IMR-90 (cell line): ENCODE measurements around the gene IL31RA. TPM values are rescaled to one million over a fixed set of nuclear protein-coding genes. Genes with fewer than 3 reads are reported as not detected.
A peak's percentile ranks its signal among the peaks of the same experiment; 100 is the strongest.

Source experiments
- ATAC-seq: fragments of 200-7000 bp; cut with Tn5 transposase; 2 replicates; pipeline ENCODE4 v1.9.1; 2020; ENCODE audit warnings: low read depth, mild to moderate bottlenecking, moderate library complexity
- BruUV-seq: library from RNA; stranded (reverse); fragments of 400-500 nt; replicated peaks from 2 replicates; lab custom pipeline; 2021; lab: Mats Ljungman, UMichigan
- CTCF ChIA-PET: fragments of 300-600 bp; formaldehyde crosslinking; extraction: SDS; loops from one replicate; lab custom pipeline; 2021; ENCODE audit warnings: antibody characterized with exemption; lab: Yijun Ruan, JAX
- POLR2A ChIA-PET: fragments of 300-600 bp; sonication (Branson Sonifier 250); formaldehyde crosslinking; loops from one replicate; lab custom pipeline; 2022; ENCODE audit warnings: antibody characterized with exemption; ENCODE audit not compliant: unreplicated experiment; lab: Charles Lee
- DNase-seq: peaks from one replicate; pipeline ENCODE4 v3.0.0; 2013
- H2AFZ ChIP-seq: replicated peaks from 2 replicates; pipeline ENCODE3; 2013; ENCODE audit warnings: low read length, mild to moderate bottlenecking; ENCODE audit not compliant: poor library complexity
- H2AK5ac ChIP-seq: 2 replicates; pipeline ENCODE4 v1.6.1; 2013; ENCODE audit warnings: low read depth, low read length, inconsistent platforms
- H2AK9ac ChIP-seq: replicated peaks from 2 replicates; pipeline ENCODE3; 2013; ENCODE audit warnings: mild to moderate bottlenecking, low read depth, low read length, moderate library complexity; ENCODE audit not compliant: poor library complexity
- H2BK120ac ChIP-seq: 2 replicates; pipeline ENCODE4 v1.6.1; 2013; ENCODE audit warnings: low read depth, low read length, inconsistent platforms
- H2BK15ac ChIP-seq: 3 replicates; pipeline ENCODE4 v1.6.1; 2013; ENCODE audit warnings: low read depth, low read length, inconsistent platforms
- H2BK20ac ChIP-seq: 2 replicates; pipeline ENCODE4 v1.6.1; 2013; ENCODE audit warnings: low read depth, mild to moderate bottlenecking, inconsistent platforms, low read length, moderate library complexity
- H2BK5ac ChIP-seq: 2 replicates; pipeline ENCODE4 v1.6.1; 2013; ENCODE audit warnings: mild to moderate bottlenecking, low read depth, low read length, inconsistent platforms; ENCODE audit not compliant: poor library complexity, severe bottlenecking
- H3K14ac ChIP-seq: replicated peaks from 2 replicates; pipeline ENCODE4 v1.6.1; 2013; ENCODE audit warnings: low read depth, low read length, inconsistent platforms
- H3K18ac ChIP-seq: 2 replicates; pipeline ENCODE4 v1.6.1; 2013; ENCODE audit warnings: low read depth, low read length, control low read depth
- H3K23ac ChIP-seq: 2 replicates; pipeline ENCODE4 v1.6.1; 2013; ENCODE audit warnings: low read depth, low read length, inconsistent platforms
- H3K27ac ChIP-seq: 2 replicates; pipeline ENCODE4 v1.5.1; 2013; ENCODE audit warnings: mild to moderate bottlenecking, control low read depth, low read length; ENCODE audit not compliant: insufficient read depth
- H3K27me3 ChIP-seq: 2 replicates; pipeline ENCODE4 v1.6.1; 2013; ENCODE audit warnings: low read length; ENCODE audit not compliant: control insufficient read depth, insufficient read depth
- H3K36me3 ChIP-seq: 2 replicates; pipeline ENCODE4 v1.6.1; 2013; ENCODE audit warnings: low read length, mixed read lengths; ENCODE audit not compliant: control insufficient read depth, insufficient read depth
- H3K4ac ChIP-seq: 2 replicates; pipeline ENCODE4 v1.6.1; 2013; ENCODE audit warnings: low read depth, low read length, inconsistent platforms
- H3K4me1 ChIP-seq: 2 replicates; pipeline ENCODE4 v1.6.1; 2013; ENCODE audit warnings: low read length, mixed read lengths; ENCODE audit not compliant: control insufficient read depth, insufficient read depth
- H3K4me2 ChIP-seq: 2 replicates; pipeline ENCODE4 v1.6.1; 2013; ENCODE audit warnings: low read depth, mild to moderate bottlenecking, control low read depth, low read length, moderate library complexity
- H3K4me3 ChIP-seq: 2 replicates; pipeline ENCODE4 v1.5.1; 2013; ENCODE audit warnings: low read depth, mild to moderate bottlenecking, control low read depth, low read length, moderate library complexity; ENCODE audit not compliant: insufficient read depth
- H3K56ac ChIP-seq: 2 replicates; pipeline ENCODE4 v1.6.1; 2013; ENCODE audit warnings: low read length, inconsistent platforms; ENCODE audit not compliant: insufficient read depth; ENCODE audit errors: extremely low read depth
- H3K79me1 ChIP-seq, 2 experiments: 2 replicates each; pipeline ENCODE4 v1.6.1; 2013; ENCODE audit warnings: low read length in 2 of 2, inconsistent platforms in 1 of 2, low read depth in 1 of 2
- H3K9ac ChIP-seq: 2 replicates; pipeline ENCODE4 v1.6.1; 2013; ENCODE audit warnings: low read depth, low read length, control low read depth
- H3K9me1 ChIP-seq: 2 replicates; pipeline ENCODE4 v1.6.1; 2013; ENCODE audit warnings: low read length, inconsistent platforms; ENCODE audit not compliant: insufficient read depth
- H3K9me3 ChIP-seq: 2 replicates; pipeline ENCODE4 v1.6.1; 2013; ENCODE audit warnings: low read length; ENCODE audit not compliant: control insufficient read depth, insufficient read depth
- H4K20me1 ChIP-seq: 2 replicates; pipeline ENCODE4 v1.6.1; 2013; ENCODE audit warnings: low read length, inconsistent platforms; ENCODE audit not compliant: insufficient read depth
- H4K5ac ChIP-seq: 2 replicates; pipeline ENCODE4 v1.6.1; 2013; ENCODE audit warnings: mild to moderate bottlenecking, low read depth, low read length, control low read depth
- H4K8ac ChIP-seq, 2 experiments: 2 replicates each; pipeline ENCODE4 v1.6.1; 2013; ENCODE audit warnings: low read depth in 2 of 2, low read length in 2 of 2, control low read depth in 1 of 2, inconsistent platforms in 1 of 2
- H4K91ac ChIP-seq: 2 replicates; pipeline ENCODE4 v1.6.1; 2013; ENCODE audit warnings: low read depth, low read length, inconsistent platforms; ENCODE audit not compliant: insufficient read depth
- BHLHE40 ChIP-seq: fragments of 150-350 bp; IDR thresholded peaks from 2 replicates; pipeline ENCODE4 v1.6.1; 2016; ENCODE audit warnings: mild to moderate bottlenecking, low read depth, low read length
- CHD1 ChIP-seq: IDR thresholded peaks from 2 replicates; pipeline ENCODE4 v1.6.1; 2012; ENCODE audit warnings: low read depth, low read length, improper control_type of control experiment
- MAFK ChIP-seq: IDR thresholded peaks from 2 replicates; pipeline ENCODE4 v1.6.1; 2012; ENCODE audit warnings: low read depth, low read length, improper control_type of control experiment
- MAZ ChIP-seq: IDR thresholded peaks from 2 replicates; pipeline ENCODE4 v1.6.1; 2012; ENCODE audit warnings: low read depth, mild to moderate bottlenecking, low read length, improper control_type of control experiment, moderate library complexity, borderline replicate concordance
- MXI1 ChIP-seq: IDR thresholded peaks from 2 replicates; pipeline ENCODE4 v1.6.1; 2012; ENCODE audit warnings: low read depth, mild to moderate bottlenecking, low read length, moderate library complexity, borderline replicate concordance
- RAD21 ChIP-seq: IDR thresholded peaks from 2 replicates; pipeline ENCODE4 v1.6.1; 2012; ENCODE audit warnings: low read length, improper control_type of control experiment
- RCOR1 ChIP-seq: IDR thresholded peaks from 2 replicates; pipeline ENCODE4 v1.6.1; 2012; ENCODE audit warnings: mild to moderate bottlenecking, low read length, improper control_type of control experiment; ENCODE audit not compliant: insufficient replicate concordance
- RFX5 ChIP-seq: IDR thresholded peaks from 2 replicates; pipeline ENCODE4 v1.8.0; 2012; ENCODE audit warnings: low read depth, mild to moderate bottlenecking, low read length, moderate library complexity
- WGBS, 2 experiments: methylation state at CpG; one replicate each; pipeline versions ENCODE4 v1.1.5 to v1.1.7; 2013; ENCODE audit warnings: missing lambda C conversion rate in 2 of 2; ENCODE audit not compliant: insufficient read length in 1 of 2; ENCODE audit errors: extremely low coverage in 2 of 2; 5-methylcytosine and 5-hydroxymethylcytosine counted together
- dilution Hi-C: fragments of 300-500 bp; cut with HindIII; formaldehyde crosslinking; loops from one replicate; pipeline ENCODE4 v1.14.3; 2018; ENCODE audit warnings: low sequenced_read_pairs; ENCODE audit not compliant: unreplicated experiment
- in situ Hi-C: fragments of 300-500 bp; cut with MboI; formaldehyde crosslinking; loops from 3 replicates; pipeline ENCODE4 v1.14.3; 2019; ENCODE audit warnings: low sequenced_read_pairs, inconsistent platforms, mixed read lengths
- intact Hi-C: fragments of 100-400 bp; cut with micrococcal nuclease; formaldehyde crosslinking; loops from 2 replicates; pipeline ENCODE4 v1.10.0; 2022
- polyA plus RNA-seq, 3 experiments: library from polyadenylated mRNA; depleted of rRNA; stranded (reverse); fragments of >200 nt; gene quantifications; 2 replicates each; pipeline ENCODE4 v1.2.3, GENCODE V29; 2012; ENCODE audit warnings: low replicate concordance in 1 of 3
- total RNA-seq: library from RNA; depleted of rRNA; stranded (reverse); fragments of >200 nt; gene quantifications from 2 replicates; pipeline ENCODE4 v1.2.3, GENCODE V29; 2012
- TF ChIP-seq, protein P1 (sequence below): fragments of 150-350 bp; IDR thresholded peaks from 2 replicates; pipeline ENCODE4 v1.6.1; 2016; ENCODE audit warnings: low read depth, mild to moderate bottlenecking, low read length, moderate library complexity, borderline replicate concordance
- TF ChIP-seq, protein P2 (sequence below): conservative IDR thresholded peaks from 2 replicates; pipeline ENCODE4 v1.5.1; 2012; ENCODE audit warnings: mild to moderate bottlenecking, low read depth, low read length, improper control_type of control experiment

The IL31RA gene
- total and polyA plus RNA-seq, 2 of the 4 experiments (the other 2 are of a cell fraction): 0.39 to 0.90 TPM

DNA sequence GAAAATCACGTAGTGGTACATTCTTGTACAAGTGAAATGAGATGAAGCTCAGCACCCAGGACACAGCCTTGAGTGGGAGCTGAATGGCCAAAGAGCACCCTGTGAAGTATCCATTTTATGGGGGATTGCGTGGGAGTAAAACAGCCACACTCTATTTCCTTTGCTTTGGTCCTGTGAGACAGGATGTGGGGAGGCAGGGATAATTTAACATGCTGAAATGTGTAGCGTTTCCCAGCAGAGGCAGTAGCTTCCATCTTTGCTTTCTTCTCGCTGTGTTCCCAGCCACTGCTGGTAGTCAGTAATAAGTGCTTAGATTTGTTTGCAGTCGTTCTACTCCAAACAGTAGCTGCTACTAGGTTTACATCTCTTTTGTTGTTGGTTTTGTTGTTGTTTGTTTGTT, 4.4 kb downstream of the IL31RA start:
- dilution Hi-C loops (no loop called here), in situ Hi-C loops (no loop called here), intact Hi-C loops (no loop called here)
- H3K4ac ChIP-seq: no peak overlapping the region
- no peak overlapping the region for H3K4me2 ChIP-seq
- TF ChIP-seq CHD1 (no peak), BHLHE40 (no peak), MXI1 (no peak), MAFK (no peak), RCOR1 (no peak), MAZ (no peak), RAD21 (no peak), RFX5 (no peak)
- TF ChIP-seq, protein P1, sequence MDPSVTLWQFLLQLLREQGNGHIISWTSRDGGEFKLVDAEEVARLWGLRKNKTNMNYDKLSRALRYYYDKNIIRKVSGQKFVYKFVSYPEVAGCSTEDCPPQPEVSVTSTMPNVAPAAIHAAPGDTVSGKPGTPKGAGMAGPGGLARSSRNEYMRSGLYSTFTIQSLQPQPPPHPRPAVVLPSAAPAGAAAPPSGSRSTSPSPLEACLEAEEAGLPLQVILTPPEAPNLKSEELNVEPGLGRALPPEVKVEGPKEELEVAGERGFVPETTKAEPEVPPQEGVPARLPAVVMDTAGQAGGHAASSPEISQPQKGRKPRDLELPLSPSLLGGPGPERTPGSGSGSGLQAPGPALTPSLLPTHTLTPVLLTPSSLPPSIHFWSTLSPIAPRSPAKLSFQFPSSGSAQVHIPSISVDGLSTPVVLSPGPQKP: no peak
- TF ChIP-seq, protein P2, sequence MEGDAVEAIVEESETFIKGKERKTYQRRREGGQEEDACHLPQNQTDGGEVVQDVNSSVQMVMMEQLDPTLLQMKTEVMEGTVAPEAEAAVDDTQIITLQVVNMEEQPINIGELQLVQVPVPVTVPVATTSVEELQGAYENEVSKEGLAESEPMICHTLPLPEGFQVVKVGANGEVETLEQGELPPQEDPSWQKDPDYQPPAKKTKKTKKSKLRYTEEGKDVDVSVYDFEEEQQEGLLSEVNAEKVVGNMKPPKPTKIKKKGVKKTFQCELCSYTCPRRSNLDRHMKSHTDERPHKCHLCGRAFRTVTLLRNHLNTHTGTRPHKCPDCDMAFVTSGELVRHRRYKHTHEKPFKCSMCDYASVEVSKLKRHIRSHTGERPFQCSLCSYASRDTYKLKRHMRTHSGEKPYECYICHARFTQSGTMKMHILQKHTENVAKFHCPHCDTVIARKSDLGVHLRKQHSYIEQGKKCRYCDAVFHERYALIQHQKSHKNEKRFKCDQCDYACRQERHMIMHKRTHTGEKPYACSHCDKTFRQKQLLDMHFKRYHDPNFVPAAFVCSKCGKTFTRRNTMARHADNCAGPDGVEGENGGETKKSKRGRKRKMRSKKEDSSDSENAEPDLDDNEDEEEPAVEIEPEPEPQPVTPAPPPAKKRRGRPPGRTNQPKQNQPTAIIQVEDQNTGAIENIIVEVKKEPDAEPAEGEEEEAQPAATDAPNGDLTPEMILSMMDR: no peak
- H3K23ac ChIP-seq: no peak overlapping the region
- H3K79me1 ChIP-seq: no peaks in the 10 kb centered on the region
- H3K56ac ChIP-seq: no peak overlapping the region
- no peak overlapping the region for H4K5ac ChIP-seq
- H3K9me1 ChIP-seq: no peaks in the 10 kb centered on the region; the same call in 1 of the 2 replicates
- DNase-seq: peak; percentile 16
- no peaks in the 10 kb centered on the region for H3K9me3 ChIP-seq
- no peak overlapping the region for H4K8ac ChIP-seq
- ChIA-PET CTCF (no interaction called here), POLR2A (interaction anchor here (0.5 kb wide), 1 partner anchor 17 kb away, joined by 3 read pairs; no protein-coding TSS in a partner anchor)
- peaks cover 9% of the 10 kb centered on the region for H3K4me1 ChIP-seq
- no peak overlapping the region for H2AK9ac ChIP-seq
- H4K20me1 ChIP-seq: no peaks in the 10 kb centered on the region
- H2AFZ ChIP-seq: no peak overlapping the region
- no peaks in the 10 kb centered on the region for H3K27me3 ChIP-seq
- H3K27ac ChIP-seq: no peak overlapping the region
- 0 out of 3 replicates have a peak overlapping the region, but pooled peaks have one; percentile 3 for H2BK15ac ChIP-seq
- H4K91ac ChIP-seq: no peak overlapping the region
- no CpG with 5 or more reads among the region's 5 CpGs for WGBS, 2 experiments
- no TSS peak for BruUV-seq
- ATAC-seq: no peak
- H2BK120ac ChIP-seq: no peak overlapping the region
- no peak overlapping the region for H3K18ac ChIP-seq
- H3K4me3 ChIP-seq: no peak overlapping the region
- no peaks in the 10 kb centered on the region for H3K36me3 ChIP-seq
- no peak overlapping the region for H2BK5ac ChIP-seq
- H2AK5ac ChIP-seq: no peak overlapping the region
- no peak overlapping the region for H3K14ac ChIP-seq
- no peak overlapping the region for H2BK20ac ChIP-seq
- H3K9ac ChIP-seq: no peak overlapping the region
